CD4-positive, alpha-beta T cell treated with Interleukin-1 beta for 1 hour (primary cell): ENCODE results near the gene IQCM.
"Not testable (repeated sequence)": the region's sequence is repeated elsewhere in the genome, so short reads cannot be mapped to it uniquely, and the experiment has no call there.

Experiments
- DNase-seq, 2 donors: peaks; one replicate each; pipeline ENCODE4 v3.0.0-alpha.2; 2020 to 2022

The IQCM gene

GRCh38 chr4:149553959-149554520 lies 261.6 kb downstream of the IQCM start:
- DNase-seq, result no peak

GRCh38 chr4:149552601-149553000 lies 263.0 kb downstream of the IQCM start:
- DNase-seq, result no peak

GRCh38 chr4:149549911-149550310 lies 265.7 kb downstream of the IQCM start:
- no peak for DNase-seq

- DNase-seq, result no peak
Measured at GRCh38 chr4:149534779-149535178, 280.9 kb downstream of the IQCM start.

DNA sequence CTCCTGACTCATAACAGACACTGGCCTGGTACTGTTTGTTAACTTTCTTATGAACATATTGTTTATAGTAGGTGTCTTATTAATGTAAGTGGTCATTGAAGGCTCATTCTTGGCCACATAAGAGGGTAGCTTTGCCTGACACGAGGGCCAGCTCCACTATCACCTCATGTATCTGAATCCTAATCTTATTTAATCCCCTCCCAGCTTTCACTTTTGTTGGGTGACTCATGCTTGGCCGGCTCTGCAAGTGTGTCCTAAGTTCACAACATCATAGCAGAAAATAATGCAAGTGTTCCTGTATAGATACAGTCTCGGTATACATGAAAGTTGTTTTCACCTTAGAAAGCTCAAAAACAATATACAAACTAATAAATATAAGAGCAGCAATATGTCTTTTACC lies 283.8 kb downstream of the IQCM start:
- no peak for DNase-seq

GRCh38 chr4:149523039-149523438 lies 292.6 kb downstream of the IQCM start:
- DNase-seq, result no peak

DNA sequence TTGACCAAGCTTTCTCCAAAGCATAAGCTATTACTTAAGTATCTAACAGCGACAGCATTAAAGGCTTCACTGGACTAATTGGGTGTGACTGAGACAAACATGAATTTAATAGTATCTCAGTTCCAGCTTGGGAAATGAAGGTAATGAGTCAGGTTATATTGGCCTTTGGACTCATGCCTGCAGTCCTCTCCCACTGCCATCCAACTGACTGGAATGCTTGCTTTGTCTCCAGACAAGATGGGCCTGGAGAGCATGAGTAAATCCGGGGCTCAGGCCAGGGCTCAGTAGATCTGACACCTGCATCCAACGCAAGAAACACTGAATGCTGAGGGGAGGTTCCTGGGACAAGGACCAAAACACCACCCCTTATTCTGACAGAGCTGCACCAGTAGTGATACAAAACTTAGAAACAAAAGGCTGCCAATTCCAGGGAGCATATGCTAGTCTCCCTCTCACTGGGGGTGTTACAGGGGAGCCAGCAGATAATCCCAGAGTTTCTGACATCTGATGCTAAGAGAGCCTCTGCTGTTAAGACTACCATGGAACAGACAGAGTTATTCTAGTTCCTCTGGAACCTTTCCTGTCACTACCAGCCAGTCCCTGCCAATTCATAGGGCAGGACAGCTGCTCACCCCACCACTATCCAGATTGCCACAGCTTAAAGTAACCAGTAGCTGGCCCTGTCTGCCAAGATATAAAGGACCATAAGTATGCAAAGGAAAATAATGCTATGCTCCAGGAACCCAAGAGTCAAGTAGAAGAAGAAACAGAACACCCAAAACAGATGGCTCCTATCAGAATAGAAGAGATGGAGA lies 293.8 kb downstream of the IQCM start:
- no peak for DNase-seq

- DNase-seq, result no peak
Measured at GRCh38 chr4:149518471-149518870, 297.2 kb downstream of the IQCM start.

- DNase-seq, result no peak
Measured at GRCh38 chr4:149513081-149513480, 302.6 kb downstream of the IQCM start.

- DNase-seq, result no peak
Measured at GRCh38 chr4:149512501-149512900, 303.1 kb downstream of the IQCM start.

GRCh38 chr4:149511558-149512298 lies 303.9 kb downstream of the IQCM start:
- no peak for DNase-seq

DNA sequence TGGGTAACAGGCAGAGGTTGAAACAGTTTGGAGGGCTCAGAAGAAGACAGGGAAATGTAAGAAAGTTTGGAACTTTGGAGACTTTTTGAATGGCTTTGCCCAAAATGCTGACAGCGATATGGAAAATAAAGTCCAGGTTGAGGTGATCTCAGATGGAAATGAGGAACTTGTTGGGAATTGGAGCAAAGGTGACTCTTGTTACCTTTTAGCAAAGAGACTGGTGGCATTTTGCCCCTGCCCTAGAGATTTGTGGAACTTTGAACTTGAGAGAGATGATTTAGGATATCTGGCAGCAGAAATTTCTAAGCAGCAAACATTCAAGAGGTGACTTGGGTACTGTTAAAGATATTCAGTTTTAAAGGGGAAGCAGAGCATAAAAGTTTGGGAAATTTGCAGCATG lies 308.3 kb downstream of the IQCM start:
- not testable (repeated sequence) for DNase-seq

DNA sequence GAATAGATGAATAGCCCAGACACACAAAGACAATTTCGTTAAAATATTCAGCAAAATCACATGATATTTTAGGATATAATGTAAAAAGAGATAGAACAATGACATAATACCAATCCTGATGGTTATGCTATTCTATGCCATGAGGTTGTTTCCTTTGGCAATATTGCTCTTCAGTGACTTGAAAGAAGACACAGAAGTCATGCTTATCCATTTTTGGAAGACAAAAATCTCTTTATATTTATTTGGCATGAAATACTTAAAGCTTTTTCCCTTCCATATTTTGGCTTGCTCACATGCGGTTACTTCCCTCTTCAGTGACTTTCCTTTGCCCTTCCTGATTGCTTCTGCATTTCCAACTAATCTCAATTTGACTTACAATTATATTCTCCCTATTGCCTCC lies 314.8 kb downstream of the IQCM start:
- no peak for DNase-seq

- DNase-seq, result no peak
Measured at GRCh38 chr4:149499726-149500125, 315.9 kb downstream of the IQCM start.

DNA sequence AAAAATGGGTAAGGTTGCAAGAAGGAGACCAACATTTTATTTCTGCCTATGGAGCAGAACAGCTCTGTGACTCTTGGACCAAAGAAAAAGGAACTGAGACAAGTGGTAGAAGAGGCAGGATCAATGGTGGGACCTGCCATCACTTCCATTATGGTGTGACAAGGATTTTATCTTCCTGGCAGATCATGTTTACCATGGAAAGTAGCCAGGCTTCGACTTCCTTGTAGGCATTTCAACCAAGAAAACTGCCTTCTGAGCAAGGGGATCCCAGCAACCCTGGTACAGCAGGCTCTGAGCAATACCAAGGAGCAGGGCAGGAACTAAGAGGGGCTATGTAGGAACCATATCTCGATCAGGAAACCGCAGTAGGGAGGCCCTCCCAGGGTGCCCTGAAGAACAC lies 317.4 kb downstream of the IQCM start:
- no peak for DNase-seq

GRCh38 chr4:149493492-149493891 lies 322.2 kb downstream of the IQCM start:
- DNase-seq, result no peak

- DNase-seq, result no peak
Measured at GRCh38 chr4:149489321-149489720, 326.3 kb downstream of the IQCM start.

GRCh38 chr4:149486861-149487260 lies 328.8 kb downstream of the IQCM start:
- no peak for DNase-seq

- not testable (repeated sequence) for DNase-seq
Measured at GRCh38 chr4:149468669-149469068, 347.0 kb downstream of the IQCM start.

DNA sequence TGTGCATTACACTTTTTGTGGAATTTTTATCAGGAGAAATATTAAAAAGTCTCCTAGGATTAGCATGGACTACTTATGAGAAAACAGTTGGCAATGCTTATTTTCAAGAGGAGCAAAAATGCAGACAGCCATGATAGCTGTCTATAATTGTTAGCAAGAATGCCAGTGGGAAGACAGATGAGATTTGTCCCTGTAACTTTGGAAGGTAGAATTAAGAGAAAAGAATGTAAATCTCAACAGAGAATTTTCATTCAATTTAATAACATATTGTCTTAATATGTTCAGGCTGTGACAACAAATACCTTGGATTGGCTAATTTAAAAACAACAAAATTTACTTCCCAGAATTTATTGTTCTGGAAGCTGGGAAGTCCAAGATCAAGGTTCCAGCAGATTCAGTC lies 349.2 kb downstream of the IQCM start:
- no peak for DNase-seq

DNA sequence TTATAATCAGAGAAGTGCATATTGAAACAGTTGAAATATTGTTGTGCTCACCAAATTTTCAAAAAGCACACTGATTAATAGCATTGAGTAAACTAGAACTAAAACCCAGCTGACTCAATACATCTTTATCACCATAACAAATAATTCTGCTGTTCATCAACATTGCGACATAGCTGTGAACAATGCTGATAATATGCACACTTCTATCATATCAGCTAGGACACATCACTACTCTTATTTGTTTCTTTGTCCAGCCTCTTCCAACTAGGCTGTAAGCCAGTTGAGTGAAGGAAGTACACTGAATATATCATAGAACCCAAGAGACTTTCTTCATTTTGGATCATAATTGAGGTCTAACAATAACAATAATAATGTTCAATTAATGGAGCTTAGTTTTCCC lies 349.7 kb downstream of the IQCM start:
- DNase-seq, result no peak

DNA sequence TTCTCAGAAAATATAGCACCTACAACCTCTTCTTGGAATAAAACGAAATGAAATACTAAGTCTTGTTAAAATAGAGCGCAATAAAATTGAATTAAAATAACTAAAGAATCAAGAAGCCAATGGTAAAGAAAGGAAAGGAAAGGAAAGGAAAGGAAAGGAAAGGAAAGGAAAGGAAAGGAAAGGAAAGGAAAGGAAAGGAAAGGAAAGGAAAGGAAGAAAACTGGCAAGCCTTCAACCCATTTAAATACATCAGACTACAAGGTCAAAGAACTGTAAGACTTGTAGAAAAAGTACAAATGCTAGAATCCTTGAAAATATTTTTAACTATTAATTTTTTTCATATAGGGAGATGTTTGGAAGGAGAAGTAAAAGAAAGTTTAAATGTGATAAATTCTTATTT lies 372.1 kb downstream of the IQCM start:
- DNase-seq, result no peak

GRCh38 chr4:149441338-149441737 lies 374.3 kb downstream of the IQCM start:
- DNase-seq, result no peak

GRCh38 chr4:149426461-149426860 lies 389.2 kb downstream of the IQCM start:
- no peak for DNase-seq
